HepG2 (cell line): ENCODE measurements around the gene KHK. TPM values are rescaled to one million over a fixed set of nuclear protein-coding genes. Genes with fewer than 3 reads are reported as not detected.

Experiments
- CBX2 ChIP-seq, 2 experiments: fragments of 200-600 bp in 1 of 2; sonication (generic); formaldehyde crosslinking in 1 of 2; IDR thresholded peaks; 2 replicates each; pipeline versions ENCODE4 v1.7.0 to v1.8.1; 2018 to 2022; ENCODE audit warnings: low read depth in 2 of 2, low read length in 1 of 2, mild to moderate bottlenecking in 1 of 2, missing genetic modification reagents in 1 of 2
- DPF2 ChIP-seq: sonication (generic); formaldehyde crosslinking; IDR thresholded peaks from 2 replicates; pipeline ENCODE4 v1.4.0; 2020; ENCODE audit warnings: mild to moderate bottlenecking, low read depth, missing genetic modification reagents, borderline replicate concordance
- ELF4 ChIP-seq: sonication (generic); formaldehyde crosslinking; IDR thresholded peaks from 2 replicates; pipeline ENCODE4 v1.5.0; 2020; ENCODE audit warnings: missing genetic modification reagents, mild to moderate bottlenecking, moderate library complexity, borderline replicate concordance
- MTA1 ChIP-seq: sonication (generic); formaldehyde crosslinking; IDR thresholded peaks from 2 replicates; pipeline ENCODE4 v1.4.0; 2020; ENCODE audit warnings: missing genetic modification reagents, mild to moderate bottlenecking, borderline replicate concordance
- MTF2 ChIP-seq: sonication (generic); formaldehyde crosslinking; IDR thresholded peaks from 2 replicates; pipeline ENCODE4 v1.5.0; 2020; ENCODE audit warnings: missing genetic modification reagents, borderline replicate concordance
- NFKBIZ ChIP-seq: IDR thresholded peaks from 2 replicates; pipeline ENCODE4 v1.6.1; 2018; ENCODE audit warnings: missing genetic modification reagents, missing compliant biosample characterization
- SMAD9 ChIP-seq: sonication (generic); formaldehyde crosslinking; IDR thresholded peaks from 2 replicates; pipeline ENCODE4 v1.5.1; 2020; ENCODE audit warnings: mild to moderate bottlenecking, missing genetic modification reagents
- SRSF9 ChIP-seq: fragments of 200-400 bp; formaldehyde crosslinking; IDR thresholded peaks from 2 replicates; pipeline ENCODE4 v1.6.1; 2018; ENCODE audit warnings: borderline replicate concordance, mild to moderate bottlenecking, low read depth, low read length; ENCODE audit not compliant: insufficient read depth, poor library complexity, severe bottlenecking
- THAP7 ChIP-seq: sonication (generic); formaldehyde crosslinking; IDR thresholded peaks from 2 replicates; pipeline ENCODE4 v1.8.1; 2023; ENCODE audit warnings: mild to moderate bottlenecking, missing genetic modification reagents
- ZFP36 ChIP-seq: fragments of 150-350 bp; IDR thresholded peaks from 2 replicates; pipeline ENCODE4 v1.6.1; 2018; ENCODE audit warnings: borderline replicate concordance, low read length, low read depth; ENCODE audit not compliant: partially characterized antibody
- ZFP37 ChIP-seq: sonication (generic); formaldehyde crosslinking; IDR thresholded peaks from 2 replicates; pipeline ENCODE4 v1.4.0; 2020; ENCODE audit warnings: missing genetic modification reagents, borderline replicate concordance
- ZFP62 ChIP-seq: sonication (generic); formaldehyde crosslinking; IDR thresholded peaks from 2 replicates; pipeline ENCODE4 v1.4.0; 2020; ENCODE audit warnings: missing genetic modification reagents
- ZNF350 ChIP-seq: sonication (generic); formaldehyde crosslinking; IDR thresholded peaks from 2 replicates; pipeline ENCODE4 v1.4.0; 2020; ENCODE audit warnings: mild to moderate bottlenecking, low read depth, missing genetic modification reagents, borderline replicate concordance
- ZNF672 ChIP-seq: sonication (generic); formaldehyde crosslinking; IDR thresholded peaks from 2 replicates; pipeline ENCODE4 v1.8.1; 2022; ENCODE audit warnings: missing genetic modification reagents
- polyA plus RNA-seq, 8 experiments: library from polyadenylated mRNA; depleted of rRNA in 3 of 8; stranded (reverse) in 7 of 8; unstranded in 1 of 8; fragments of >200 nt; fragmentation: Illumina TruSeq in 4 of 8; extraction: Trizol in 4 of 8; gene quantifications; 2 replicates each; pipeline versions ENCODE4 v1.2.1 to v1.2.3, GENCODE V29; 2011 to 2016; ENCODE audit warnings: low read depth in 4 of 8, missing spikeins in 1 of 8, mixed read lengths in 1 of 8; ENCODE audit not compliant: insufficient read depth in 1 of 8
- total RNA-seq, 5 experiments: library from RNA; depleted of rRNA; stranded (reverse); fragments of >200 nt; fragmentation: Illumina TruSeq; extraction: Trizol; gene quantifications; 2 replicates each; pipeline ENCODE4 v1.2.3, GENCODE V29; 2016; ENCODE audit warnings: low read depth in 1 of 5
- TF ChIP-seq, protein P1 (sequence below): sonication (generic); formaldehyde crosslinking; IDR thresholded peaks from 2 replicates; pipeline ENCODE4 v1.9.0; 2021; ENCODE audit warnings: missing genetic modification reagents, mild to moderate bottlenecking, borderline replicate concordance
- TF ChIP-seq, protein P2 (sequence below), 2 experiments: sonication (generic) in 1 of 2; formaldehyde crosslinking in 1 of 2; IDR thresholded peaks; 2 replicates each; pipeline versions ENCODE4 v1.4.0 to v1.6.1; 2018 to 2020; ENCODE audit warnings: missing genetic modification reagents in 2 of 2, borderline replicate concordance in 1 of 2, low read depth in 1 of 2, mild to moderate bottlenecking in 1 of 2, missing biosample characterization in 1 of 2
- TF ChIP-seq, protein P3 (sequence below): sonication (generic); formaldehyde crosslinking; IDR thresholded peaks from 2 replicates; pipeline ENCODE4 v1.4.0; 2020; ENCODE audit warnings: missing genetic modification reagents

Gene KHK
- total and polyA plus RNA-seq, 2 of the 13 experiments (the other 11 are each of a cell fraction or from before 2014, with no cell fraction given) = 40.9 to 99.2 TPM

DNA sequence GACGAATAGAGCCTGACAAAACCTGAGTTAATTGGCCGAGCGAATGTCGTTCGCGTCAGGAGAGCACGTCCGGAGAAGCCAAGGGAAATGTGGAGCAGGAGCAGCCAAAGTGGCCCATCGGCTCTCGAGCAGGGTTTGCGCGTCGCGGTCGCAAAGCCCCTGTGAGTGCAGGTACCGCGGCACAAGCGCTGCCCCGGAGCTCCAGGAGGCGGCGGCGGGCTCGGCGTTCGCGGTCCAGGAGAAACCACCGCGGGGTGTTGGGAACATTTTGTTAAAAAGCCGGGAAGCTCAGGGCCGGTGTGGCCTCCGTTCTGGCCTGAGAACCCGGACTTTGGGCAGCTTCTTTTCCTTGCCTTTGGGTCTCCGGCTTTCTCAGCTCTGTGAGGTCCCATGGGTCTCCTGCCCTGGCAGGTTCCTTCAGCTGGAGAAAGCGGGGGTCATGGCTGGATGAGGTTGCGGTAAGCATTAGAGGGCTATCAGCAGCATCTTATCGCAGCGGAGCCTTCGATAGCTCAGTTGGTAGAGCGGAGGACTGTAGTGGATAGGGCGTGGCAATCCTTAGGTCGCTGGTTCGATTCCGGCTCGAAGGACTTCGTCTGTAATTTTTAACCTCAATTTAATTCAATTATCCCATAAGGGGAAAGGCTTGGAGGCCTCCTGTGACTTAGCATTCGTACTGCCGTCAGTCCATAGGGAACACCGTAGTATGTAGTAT is 36.1 kb upstream of the KHK start (continued):
- TF ChIP-seq, protein P1, sequence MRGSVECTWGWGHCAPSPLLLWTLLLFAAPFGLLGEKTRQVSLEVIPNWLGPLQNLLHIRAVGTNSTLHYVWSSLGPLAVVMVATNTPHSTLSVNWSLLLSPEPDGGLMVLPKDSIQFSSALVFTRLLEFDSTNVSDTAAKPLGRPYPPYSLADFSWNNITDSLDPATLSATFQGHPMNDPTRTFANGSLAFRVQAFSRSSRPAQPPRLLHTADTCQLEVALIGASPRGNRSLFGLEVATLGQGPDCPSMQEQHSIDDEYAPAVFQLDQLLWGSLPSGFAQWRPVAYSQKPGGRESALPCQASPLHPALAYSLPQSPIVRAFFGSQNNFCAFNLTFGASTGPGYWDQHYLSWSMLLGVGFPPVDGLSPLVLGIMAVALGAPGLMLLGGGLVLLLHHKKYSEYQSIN = 0 out of 2 replicates have a peak, but pooled peaks have one; percentile 8
- TF ChIP-seq ZFP36 = peak; percentile 52
- TF ChIP-seq, protein P2, sequence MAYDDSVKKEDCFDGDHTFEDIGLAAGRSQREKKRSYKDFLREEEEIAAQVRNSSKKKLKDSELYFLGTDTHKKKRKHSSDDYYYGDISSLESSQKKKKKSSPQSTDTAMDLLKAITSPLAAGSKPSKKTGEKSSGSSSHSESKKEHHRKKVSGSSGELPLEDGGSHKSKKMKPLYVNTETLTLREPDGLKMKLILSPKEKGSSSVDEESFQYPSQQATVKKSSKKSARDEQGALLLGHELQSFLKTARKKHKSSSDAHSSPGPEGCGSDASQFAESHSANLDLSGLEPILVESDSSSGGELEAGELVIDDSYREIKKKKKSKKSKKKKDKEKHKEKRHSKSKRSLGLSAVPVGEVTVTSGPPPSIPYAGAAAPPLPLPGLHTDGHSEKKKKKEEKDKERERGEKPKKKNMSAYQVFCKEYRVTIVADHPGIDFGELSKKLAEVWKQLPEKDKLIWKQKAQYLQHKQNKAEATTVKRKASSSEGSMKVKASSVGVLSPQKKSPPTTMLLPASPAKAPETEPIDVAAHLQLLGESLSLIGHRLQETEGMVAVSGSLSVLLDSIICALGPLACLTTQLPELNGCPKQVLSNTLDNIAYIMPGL (CRISPR knock-in tag; IDR thresholded peaks at IDR 0.05; ENCODE audit: borderline replicate concordance in 1 of 2, low read depth in 1 of 2) = peak; percentile 99 to 100
- peak; percentile 90; the same call in 1 of the 2 replicates for TF ChIP-seq ZNF350 (CRISPR knock-in tag)
- TF ChIP-seq ELF4 (CRISPR knock-in tag) = 0 out of 2 replicates have a peak, but pooled peaks have one; percentile 66
- TF ChIP-seq ZFP37 (CRISPR knock-in tag) = peak; percentile 11; the same call in 1 of the 2 replicates
- TF ChIP-seq SRSF9 = no peak
- peak; percentile 46; the same call in 1 of the 2 replicates for TF ChIP-seq NFKBIZ
- TF ChIP-seq DPF2 (CRISPR knock-in tag) = no peak; the same call in none of the 2 replicates
- TF ChIP-seq CBX2 (IDR thresholded peaks at IDR 0.05; ENCODE audit: low read depth, low read length) = no peak
- no peak for TF ChIP-seq CBX2 (CRISPR knock-in tag; IDR thresholded peaks at IDR 0.05; ENCODE audit: low read depth)
- TF ChIP-seq, protein P3, sequence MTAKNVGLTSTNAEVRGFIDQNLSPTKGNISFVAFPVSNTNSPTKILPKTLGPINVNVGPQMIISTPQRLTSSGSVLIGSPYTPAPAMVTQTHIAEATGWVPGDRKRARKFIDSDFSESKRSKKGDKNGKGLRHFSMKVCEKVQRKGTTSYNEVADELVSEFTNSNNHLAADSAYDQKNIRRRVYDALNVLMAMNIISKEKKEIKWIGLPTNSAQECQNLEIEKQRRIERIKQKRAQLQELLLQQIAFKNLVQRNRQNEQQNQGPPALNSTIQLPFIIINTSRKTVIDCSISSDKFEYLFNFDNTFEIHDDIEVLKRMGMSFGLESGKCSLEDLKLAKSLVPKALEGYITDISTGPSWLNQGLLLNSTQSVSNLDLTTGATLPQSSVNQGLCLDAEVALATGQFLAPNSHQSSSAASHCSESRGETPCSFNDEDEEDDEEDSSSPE (CRISPR knock-in tag) = 0 out of 2 replicates have a peak, but pooled peaks have one; percentile 14
- peak; percentile 90; the same call in 1 of the 2 replicates for TF ChIP-seq THAP7 (CRISPR knock-in tag)
- TF ChIP-seq ZFP62 (CRISPR knock-in tag) = peak; percentile 87; the same call in 1 of the 2 replicates
- TF ChIP-seq SMAD9 = 0 out of 2 replicates have a peak, but pooled peaks have one; percentile 44
- TF ChIP-seq MTF2 (CRISPR knock-in tag) = no peak
- TF ChIP-seq ZNF672 (CRISPR knock-in tag) = no peak
- peak; percentile 67; the same call in 1 of the 2 replicates for TF ChIP-seq MTA1 (CRISPR knock-in tag)
